Left lobe of liver (tissue), 2 donors: ENCODE measurements around the gene ARCN1. TPM values are rescaled to one million over a fixed set of nuclear protein-coding genes. Genes with fewer than 3 reads are reported as not detected.
A peak's percentile ranks its signal among the peaks of the same experiment; 100 is the strongest.

Experiments
- ATAC-seq: fragments of 200-7000 bp; cut with Tn5 transposase; one replicate; pipeline ENCODE4 v1.9.1; 2020; ENCODE audit warnings: mild to moderate bottlenecking, moderate library complexity
- DNase-seq: peaks from one replicate; pipeline ENCODE4 v3.0.0-alpha.2; 2020; ENCODE audit warnings: low spot score
- total RNA-seq: library from RNA; stranded (reverse); gene quantifications from one replicate; pipeline ENCODE4 v1.2.1, GENCODE V29; 2021
- donor health status: DM: no; HTN: no; CAD: no; lungs with moderate emphysema.
- donor health status: DM: no; HTN: yes; CAD: no.

ARCN1 gene
- 61.0 TPM for total RNA-seq

- DNase-seq (peak; percentile 79), ATAC-seq (peak; percentile 90)
These were observed at the start of gene ARCN1 for GRCh38 chr11:118572061-118572980. TSS of gene ARCN1 (plus strand) at chr11:118572409. CDS start at chr11:118572548, 139 bp downstream.

- no peak for DNase-seq
- peak; percentile 31 for ATAC-seq
These were observed 49.6 kb upstream of the ARCN1 start for GRCh38 chr11:118522571-118523072.

- DNase-seq (no peak), ATAC-seq (peak; percentile 2)
These were observed 47.9 kb upstream of the ARCN1 start for GRCh38 chr11:118524356-118524755.

- ATAC-seq: no peak
- no peak for DNase-seq
These were observed 47.3 kb upstream of the ARCN1 start for GRCh38 chr11:118524757-118525470.

GRCh38 chr11:118526688-118527087, 45.5 kb upstream of the ARCN1 start:
- ATAC-seq (peak; percentile 45), DNase-seq (peak; percentile 78)

- DNase-seq (peak; percentile 93), ATAC-seq (peak; percentile 72)
These were observed 45.1 kb upstream of the ARCN1 start, which contains the start of gene TTC36 for GRCh38 chr11:118527109-118527508. TSS of gene TTC36 (plus strand) at chr11:118527474. CDS start at chr11:118527495, 21 bp downstream.

GRCh38 chr11:118528511-118528910, 43.7 kb upstream of the ARCN1 start:
- DNase-seq: no peak

GRCh38 chr11:118529584-118530175, 42.5 kb upstream of the ARCN1 start:
- ATAC-seq (no peak), DNase-seq (no peak)

More at GRCh38 chr11:118528511-118528910, 43.7 kb upstream of the ARCN1 start:
- no peak for ATAC-seq

GRCh38 chr11:118530180-118530682, 42.0 kb upstream of the ARCN1 start:
- ATAC-seq (no peak), DNase-seq (peak; percentile 62)

GRCh38 chr11:118530683-118531596, 41.3 kb upstream of the ARCN1 start, which contains the start of gene TMEM25:
TSS of gene TMEM25 (plus strand) at chr11:118531192. CDS start at chr11:118531802, 610 bp downstream.
- peak; percentile 76 for DNase-seq
- peak; percentile 48 for ATAC-seq

GRCh38 chr11:118531597-118532084, 40.6 kb upstream of the ARCN1 start:
- ATAC-seq: peak; percentile 4
- no peak for DNase-seq

GRCh38 chr11:118532091-118532490, 40.1 kb upstream of the ARCN1 start:
- DNase-seq (no peak), ATAC-seq (no peak)

GRCh38 chr11:118532852-118533768, 39.1 kb upstream of the ARCN1 start:
- peak; percentile 89 for DNase-seq
- ATAC-seq: peak; percentile 63

- ATAC-seq: peak; percentile 27
- peak; percentile 67 for DNase-seq
These were observed 38.2 kb upstream of the ARCN1 start for GRCh38 chr11:118533769-118534729.

GRCh38 chr11:118535261-118535660, 36.9 kb upstream of the ARCN1 start:
- DNase-seq (no peak), ATAC-seq (no peak)

GRCh38 chr11:118536726-118537125, 35.5 kb upstream of the ARCN1 start:
- DNase-seq (no peak), ATAC-seq (no peak)

- no peak for DNase-seq
- ATAC-seq: no peak
These were observed 34.7 kb upstream of the ARCN1 start for GRCh38 chr11:118537409-118537980.
